ENCODE results near the gene TSHZ2.
"Not testable (repeated sequence)": the region's sequence is repeated elsewhere in the genome, so short reads cannot be mapped to it uniquely, and the experiment has no call there.

Gene TSHZ2

GRCh38 chr20:53001498-53002301 is 29.5 kb downstream of the TSHZ2 start:
- DNase-seq, result no peak

GRCh38 chr20:53002786-53003185 is 30.6 kb downstream of the TSHZ2 start:
- DNase-seq, result no peak

- no peak for DNase-seq
These were observed 31.4 kb downstream of the TSHZ2 start for GRCh38 chr20:53003420-53004154.

GRCh38 chr20:53004267-53004813 is 32.2 kb downstream of the TSHZ2 start:
- DNase-seq, result no peak

GRCh38 chr20:53009979-53010735 is 38.0 kb downstream of the TSHZ2 start:
- no peak for DNase-seq

- no peak for DNase-seq
These were observed 39.5 kb downstream of the TSHZ2 start for GRCh38 chr20:53011640-53012039.

- no peak for DNase-seq
These were observed 41.0 kb downstream of the TSHZ2 start for GRCh38 chr20:53013183-53013582.

- no peak for DNase-seq
These were observed 41.7 kb downstream of the TSHZ2 start for GRCh38 chr20:53013847-53014246.

- DNase-seq, result no peak
These were observed 43.9 kb downstream of the TSHZ2 start for GRCh38 chr20:53016071-53016470.

- DNase-seq, result no peak
These were observed 44.4 kb downstream of the TSHZ2 start for GRCh38 chr20:53016534-53017042.

GRCh38 chr20:53017206-53017605 is 45.0 kb downstream of the TSHZ2 start:
- no peak for DNase-seq

- no peak for DNase-seq
These were observed 47.3 kb downstream of the TSHZ2 start for GRCh38 chr20:53019464-53019863.

- no peak for DNase-seq
These were observed 48.2 kb downstream of the TSHZ2 start for GRCh38 chr20:53020376-53020775.

GRCh38 chr20:53020834-53021233 is 48.7 kb downstream of the TSHZ2 start:
- DNase-seq, result no peak

GRCh38 chr20:53021934-53022333 is 49.8 kb downstream of the TSHZ2 start:
- no peak for DNase-seq

GRCh38 chr20:53023732-53024520 is 51.8 kb downstream of the TSHZ2 start:
- no peak for DNase-seq

GRCh38 chr20:53024653-53025052 is 52.5 kb downstream of the TSHZ2 start:
- not testable (repeated sequence) for DNase-seq

GRCh38 chr20:53027089-53027488 is 54.9 kb downstream of the TSHZ2 start:
- no peak for DNase-seq

GRCh38 chr20:53028337-53029007 is 56.3 kb downstream of the TSHZ2 start:
- DNase-seq, result no peak

GRCh38 chr20:53030061-53030460 is 57.9 kb downstream of the TSHZ2 start:
- no peak for DNase-seq

- no peak for DNase-seq
These were observed 59.9 kb downstream of the TSHZ2 start for GRCh38 chr20:53032046-53032445.

Measured in SHP77 (cell line).